Mucosa of descending colon (tissue), 3 donors: ENCODE measurements around the gene CACNA2D1. TPM values are rescaled to one million over a fixed set of nuclear protein-coding genes. Genes with fewer than 3 reads are reported as not detected.

Source experiments
- ATAC-seq: fragments of 200-7000 bp; cut with Tn5 transposase; one replicate; pipeline ENCODE4 v1.9.1; 2020; ENCODE audit warnings: mild to moderate bottlenecking, moderate library complexity
- DNase-seq, 3 donors: peaks; one replicate each; pipeline ENCODE4 v3.0.0-alpha.2; 2020
- H3K36me3 ChIP-seq: fragments of 200-600 bp; one replicate; pipeline ENCODE4 v1.8.0; 2021; ENCODE audit warnings: low read depth, mild to moderate bottlenecking
- H3K4me1 ChIP-seq: fragments of 200-600 bp; one replicate; pipeline ENCODE4 v1.8.0; 2021; ENCODE audit warnings: low read depth, mild to moderate bottlenecking
- H3K4me3 ChIP-seq: fragments of 200-600 bp; one replicate; pipeline ENCODE4 v1.8.0; 2021; ENCODE audit warnings: mild to moderate bottlenecking
- H3K9me3 ChIP-seq: fragments of 200-600 bp; one replicate; pipeline ENCODE4 v1.8.0; 2021; ENCODE audit warnings: mild to moderate bottlenecking
- intact Hi-C, 2 donors: fragments of 100-400 bp; cut with DNase I in 1 of 2; cut with micrococcal nuclease in 1 of 2; formaldehyde crosslinking; loops; one replicate each; pipeline versions ENCODE4 v1.11.0 to v1.11.1; 2022; cut with DNase I, micrococcal nuclease
- total RNA-seq, 3 donors: library from RNA; stranded (reverse); fragmentation: NEBNext Ultra II Directional in 2 of 3; extraction: Animal tissue kit (Norgen Biotek cat#: 25700) in 2 of 3; gene quantifications; one replicate each; pipeline versions ENCODE4 v1.2.1 to v1.2.4, GENCODE V29; 2021 to 2023
- TF ChIP-seq, protein P1 (sequence below): fragments of 200-600 bp; IDR thresholded peaks from one replicate; pipeline ENCODE4 v1.8.0; 2022; ENCODE audit warnings: antibody characterized with exemption, mild to moderate bottlenecking
- donor health status: DM: no; HTN: no; CAD: no; lungs with moderate emphysema.
- donor health status: DM: no; HTN: no; CAD: no.
- donor health status: DM: no; HTN: yes; CAD: no.

The CACNA2D1 gene
- total RNA-seq, 3 donors from 2014 or later, result 3.9 to 44.1 (median 6.9) TPM

DNA sequence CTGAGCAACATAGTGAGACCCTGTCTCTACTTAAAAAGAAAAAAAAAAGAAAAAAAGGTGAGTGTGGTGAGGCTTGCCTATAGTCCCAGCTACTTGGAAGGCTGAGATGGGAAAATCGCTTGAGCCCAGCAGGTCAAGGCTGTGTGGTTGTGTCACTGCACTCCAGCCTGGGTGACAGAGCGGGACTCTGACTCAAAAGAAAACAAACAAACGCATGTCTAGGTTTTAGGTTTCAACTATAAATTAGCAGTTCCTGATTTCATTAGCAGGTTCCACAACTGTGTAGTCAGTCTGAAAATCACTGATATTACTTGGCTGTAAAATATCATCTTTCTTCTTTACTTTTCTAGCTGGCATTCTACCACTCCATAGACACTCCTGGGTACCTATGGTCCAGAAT lies 518.0 kb downstream of the CACNA2D1 start:
- no peak for ATAC-seq
- intact Hi-C loops, result no loop called here
- Histone ChIP-seq H3K4me1 (no peaks in the 10 kb centered on the region), H3K4me3 (no peak overlapping the region), H3K36me3 (no peaks in the 10 kb centered on the region), H3K9me3 (no peaks in the 10 kb centered on the region)
- DNase-seq, result no peak
- TF ChIP-seq, protein P1, sequence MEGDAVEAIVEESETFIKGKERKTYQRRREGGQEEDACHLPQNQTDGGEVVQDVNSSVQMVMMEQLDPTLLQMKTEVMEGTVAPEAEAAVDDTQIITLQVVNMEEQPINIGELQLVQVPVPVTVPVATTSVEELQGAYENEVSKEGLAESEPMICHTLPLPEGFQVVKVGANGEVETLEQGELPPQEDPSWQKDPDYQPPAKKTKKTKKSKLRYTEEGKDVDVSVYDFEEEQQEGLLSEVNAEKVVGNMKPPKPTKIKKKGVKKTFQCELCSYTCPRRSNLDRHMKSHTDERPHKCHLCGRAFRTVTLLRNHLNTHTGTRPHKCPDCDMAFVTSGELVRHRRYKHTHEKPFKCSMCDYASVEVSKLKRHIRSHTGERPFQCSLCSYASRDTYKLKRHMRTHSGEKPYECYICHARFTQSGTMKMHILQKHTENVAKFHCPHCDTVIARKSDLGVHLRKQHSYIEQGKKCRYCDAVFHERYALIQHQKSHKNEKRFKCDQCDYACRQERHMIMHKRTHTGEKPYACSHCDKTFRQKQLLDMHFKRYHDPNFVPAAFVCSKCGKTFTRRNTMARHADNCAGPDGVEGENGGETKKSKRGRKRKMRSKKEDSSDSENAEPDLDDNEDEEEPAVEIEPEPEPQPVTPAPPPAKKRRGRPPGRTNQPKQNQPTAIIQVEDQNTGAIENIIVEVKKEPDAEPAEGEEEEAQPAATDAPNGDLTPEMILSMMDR, result no peak

DNA sequence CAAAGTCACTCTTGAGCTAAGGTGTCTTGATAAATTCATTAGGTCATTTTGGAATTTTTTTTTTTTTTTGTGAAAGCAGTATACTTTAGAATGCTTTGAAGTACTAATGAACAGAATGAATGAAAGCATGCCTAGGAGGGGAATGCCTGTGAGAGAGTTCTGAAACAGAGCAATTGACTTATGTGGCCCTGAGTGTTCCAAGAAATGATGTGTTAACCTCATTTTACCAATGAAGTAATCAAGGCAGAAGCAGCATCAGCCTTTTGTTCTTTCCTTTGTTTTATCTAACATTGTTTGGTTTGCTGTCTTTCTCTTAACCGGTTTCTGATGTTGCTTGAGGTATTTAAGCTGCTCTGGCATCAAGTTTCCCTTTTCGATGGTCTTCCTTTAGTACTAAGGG lies 519.1 kb downstream of the CACNA2D1 start:
- DNase-seq, result no peak
- Histone ChIP-seq H3K9me3 (no peaks in the 10 kb centered on the region), H3K36me3 (no peaks in the 10 kb centered on the region), H3K4me1 (no peaks in the 10 kb centered on the region), H3K4me3 (no peak overlapping the region)
- no peak for ATAC-seq
- intact Hi-C loops, result no loop called here
- TF ChIP-seq, protein P1, result no peak

DNA sequence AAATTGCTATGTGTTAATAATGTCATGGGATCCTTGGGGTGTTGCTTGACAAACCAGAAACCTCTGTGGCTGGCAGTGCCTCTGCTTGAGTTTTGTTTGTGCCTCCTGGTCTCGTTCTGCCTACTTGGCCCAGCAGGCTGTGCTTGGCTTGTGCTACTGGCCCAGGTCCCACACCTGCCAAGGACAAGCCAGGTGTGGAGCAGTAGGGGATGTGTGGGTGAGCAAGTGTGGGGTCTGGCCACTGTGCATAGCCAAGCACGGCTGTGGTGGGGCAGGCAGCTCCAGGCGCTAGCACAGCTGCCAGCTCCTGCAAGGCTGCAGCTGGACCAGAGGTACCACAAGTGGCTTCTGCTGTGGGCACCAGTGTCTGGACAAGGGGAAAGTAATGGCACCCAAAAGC lies 524.1 kb downstream of the CACNA2D1 start:
- Histone ChIP-seq H3K36me3 (no peaks in the 10 kb centered on the region), H3K9me3 (peaks cover 3% of the 10 kb centered on the region), H3K4me3 (no peak overlapping the region), H3K4me1 (no peaks in the 10 kb centered on the region)
- TF ChIP-seq, protein P1, result no peak
- intact Hi-C loops, result no loop called here
- ATAC-seq (no peak), DNase-seq (no peak)

DNA sequence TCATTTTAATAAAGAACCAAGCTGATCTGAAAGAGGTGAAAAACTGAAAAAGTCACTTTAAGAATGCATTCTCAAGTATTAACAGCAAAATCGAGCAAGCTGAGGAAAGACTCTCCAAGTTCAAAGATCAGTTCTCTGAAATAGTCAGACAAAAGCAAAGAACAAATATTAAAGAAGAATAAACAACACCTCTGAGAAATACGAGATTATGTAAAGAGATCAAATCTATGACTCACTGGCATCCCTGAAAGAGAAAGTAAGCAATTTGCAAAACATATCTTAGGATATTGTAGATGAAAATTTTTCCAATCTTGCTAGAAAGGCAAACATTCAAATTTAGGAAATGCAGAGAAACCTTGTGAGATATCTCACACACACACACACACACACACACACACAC lies 535.4 kb downstream of the CACNA2D1 start:
- TF ChIP-seq, protein P1, result no peak
- intact Hi-C loops, result no loop called here
- no peaks in the 10 kb centered on the region for H3K36me3 ChIP-seq
- no peaks in the 10 kb centered on the region for H3K4me1 ChIP-seq
- peaks cover under 1% of the 10 kb centered on the region for H3K9me3 ChIP-seq
- no peak overlapping the region for H3K4me3 ChIP-seq
- no peak for ATAC-seq
- no peak for DNase-seq

DNA sequence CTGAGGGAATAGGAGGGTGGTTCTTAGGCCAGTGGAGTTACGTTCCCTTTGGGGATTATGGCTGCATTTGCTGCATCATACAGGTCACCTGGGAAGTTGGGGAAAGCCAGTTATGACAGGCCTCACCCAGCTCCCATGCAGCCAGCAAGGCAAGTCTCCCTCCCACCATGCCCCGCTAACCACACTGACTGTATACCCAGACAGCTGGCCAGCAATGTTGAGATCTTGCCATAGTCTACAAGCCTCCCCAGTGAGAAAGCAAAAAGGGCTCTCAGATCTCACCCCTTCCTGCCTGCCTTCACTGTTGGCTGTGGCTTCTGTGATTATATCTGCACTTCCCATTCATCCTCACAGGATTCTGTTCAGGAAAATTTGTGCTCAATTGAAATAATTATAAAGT lies 540.5 kb downstream of the CACNA2D1 start:
- Histone ChIP-seq H3K4me3 (no peak overlapping the region), H3K36me3 (no peaks in the 10 kb centered on the region), H3K4me1 (peaks cover 8% of the 10 kb centered on the region), H3K9me3 (no peaks in the 10 kb centered on the region)
- no peak for ATAC-seq
- TF ChIP-seq, protein P1, result no peak
- intact Hi-C loops, result no loop called here
- DNase-seq, result no peak

DNA sequence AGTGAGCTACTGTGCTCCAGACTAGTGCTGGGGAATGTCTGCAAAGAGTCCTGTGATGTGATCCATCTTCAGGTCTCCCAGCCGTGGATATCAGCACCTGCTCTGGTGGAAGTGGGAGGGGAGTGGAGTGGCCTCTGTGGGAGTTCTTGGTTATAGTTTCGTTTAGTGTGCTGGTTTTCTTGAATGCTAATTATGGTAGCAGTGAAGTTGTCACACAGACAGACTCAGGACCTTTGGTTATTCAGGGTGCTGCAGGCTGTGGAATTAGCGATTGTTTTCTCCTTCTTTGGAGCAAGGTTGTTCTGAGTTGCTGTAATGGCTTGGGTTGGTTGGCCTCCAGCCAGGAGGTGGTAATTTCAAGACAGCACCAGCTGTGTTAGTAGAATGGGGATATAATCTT lies 541.0 kb downstream of the CACNA2D1 start:
- Histone ChIP-seq H3K4me1 (peaks cover 8% of the 10 kb centered on the region), H3K4me3 (no peak overlapping the region), H3K9me3 (no peaks in the 10 kb centered on the region), H3K36me3 (no peaks in the 10 kb centered on the region)
- TF ChIP-seq, protein P1, result no peak
- intact Hi-C loops, result no loop called here
- ATAC-seq, result no peak
- no peak for DNase-seq
